SU-DHL-6 (cell line): ENCODE results near the gene MTERF2.

Experiments used
- H2AFZ ChIP-seq: fragments of 200-600 bp; sonication (generic); 2 replicates; pipeline ENCODE4 v1.6.1; 2014; ENCODE audit warnings: low read depth, mild to moderate bottlenecking, moderate library complexity, mixed read lengths, antibody characterized with exemption, low read length; ENCODE audit not compliant: severe bottlenecking
- H3F3A ChIP-seq: fragments of 200-600 bp; shearing (Covaris generic); 2 replicates; pipeline ENCODE4 v1.6.0; 2016; ENCODE audit warnings: antibody characterized with exemption, mild to moderate bottlenecking; ENCODE audit not compliant: insufficient read depth
- H3K27ac ChIP-seq: fragments of 200-600 bp; sonication (generic); 2 replicates; pipeline ENCODE4 v1.5.1; 2016; ENCODE audit warnings: low read depth, mild to moderate bottlenecking, low read length, moderate library complexity, mixed read lengths
- H3K27me3 ChIP-seq: fragments of 200-600 bp; sonication (generic), shearing (Covaris generic); 2 replicates; pipeline ENCODE4 v1.6.0; 2014; ENCODE audit warnings: mild to moderate bottlenecking, low read length
- H3K36me3 ChIP-seq: fragments of 200-600 bp; sonication (generic); 2 replicates; pipeline ENCODE4 v1.6.1; 2014; ENCODE audit warnings: mild to moderate bottlenecking, low read length, mixed read lengths
- H3K4me2 ChIP-seq: fragments of 300-600, 200-600 bp; shearing (Covaris generic), sonication (generic); 2 replicates; pipeline ENCODE4 v1.6.0; 2014; ENCODE audit warnings: low read length, low read depth, mild to moderate bottlenecking; ENCODE audit not compliant: poor library complexity, severe bottlenecking
- H3K4me3 ChIP-seq: fragments of 200-600 bp; sonication (generic); 2 replicates; pipeline ENCODE4 v1.5.1; 2014; ENCODE audit warnings: antibody characterized with exemption, low read length, mild to moderate bottlenecking, mixed read lengths; ENCODE audit not compliant: insufficient read depth, poor library complexity, severe bottlenecking
- H3K79me2 ChIP-seq: fragments of 200-600 bp; sonication (generic); 2 replicates; pipeline ENCODE4 v1.6.1; 2014; ENCODE audit warnings: mild to moderate bottlenecking, low read length, moderate library complexity; ENCODE audit not compliant: insufficient read depth
- H3K9ac ChIP-seq: fragments of 200-600 bp; sonication (generic); 2 replicates; pipeline ENCODE4 v1.7.0; 2014; ENCODE audit warnings: mild to moderate bottlenecking, low read length
- H3K9me2 ChIP-seq: fragments of 200-600 bp; sonication (generic); replicated peaks from 2 replicates; pipeline ENCODE4 v1.6.1; 2014; ENCODE audit warnings: low read length; ENCODE audit not compliant: insufficient read depth
- H3K9me3 ChIP-seq: fragments of 200-600 bp; sonication (generic); 2 replicates; pipeline ENCODE4 v1.6.1; 2014; ENCODE audit warnings: low read length, mixed read lengths; ENCODE audit not compliant: insufficient read depth
- H4K20me1 ChIP-seq: fragments of 200-600 bp; sonication (generic); 2 replicates; pipeline ENCODE4 v1.6.1; 2014; ENCODE audit warnings: low read depth, mild to moderate bottlenecking, antibody characterized with exemption, low read length, moderate library complexity, mixed read lengths
- CTCF ChIP-seq: fragments of 200-600 bp; sonication (generic); IDR thresholded peaks from one replicate; pipeline ENCODE4 v1.5.1; 2017; ENCODE audit warnings: antibody characterized with exemption, mild to moderate bottlenecking, low read length, moderate library complexity; ENCODE audit not compliant: insufficient read depth, poor library complexity, severe bottlenecking
- EZH2phosphoT487 ChIP-seq: fragments of 200-600 bp; sonication (generic), shearing (Covaris generic); conservative IDR thresholded peaks from 2 replicates; pipeline ENCODE4 v1.6.1; 2018; ENCODE audit warnings: mild to moderate bottlenecking, antibody characterized with exemption, low read length, moderate library complexity, mixed read lengths

MTERF2 gene

GRCh38 chr12:106971065-106971464 lies 15.9 kb downstream of the MTERF2 start:
- peaks cover 35% of the 10 kb centered on the region; the same call in 1 of the 2 replicates for H3K36me3 ChIP-seq

GRCh38 chr12:106964526-106964925 lies 22.4 kb downstream of the MTERF2 start:
- Histone ChIP-seq H4K20me1 (no peaks in the 10 kb centered on the region), H3F3A (no peaks in the 10 kb centered on the region), H3K4me3 (no peak overlapping the region), H3K4me2 (no peak overlapping the region), H2AFZ (no peak overlapping the region), H3K27ac (no peak overlapping the region), H3K9ac (no peak overlapping the region), H3K9me3 (no peaks in the 10 kb centered on the region), H3K9me2 (no peaks in the 10 kb centered on the region), H3K27me3 (no peaks in the 10 kb centered on the region), H3K36me3 (peaks cover 16% of the 10 kb centered on the region; the same call in 1 of the 2 replicates), H3K79me2 (peaks cover 26% of the 10 kb centered on the region)
- TF ChIP-seq CTCF: no peak
- no peak for TF ChIP-seq EZH2phosphoT487

More at GRCh38 chr12:106971065-106971464, 15.9 kb downstream of the MTERF2 start:
- no peak overlapping the region for H3K4me2 ChIP-seq
- H3K9me3 ChIP-seq: no peaks in the 10 kb centered on the region
- no peaks in the 10 kb centered on the region for H4K20me1 ChIP-seq
- H3K9ac ChIP-seq: no peak overlapping the region
- H3K27me3 ChIP-seq: no peaks in the 10 kb centered on the region
- H2AFZ ChIP-seq: no peak overlapping the region
- TF ChIP-seq EZH2phosphoT487: no peak
- TF ChIP-seq CTCF: no peak
- H3K27ac ChIP-seq: no peak overlapping the region
- no peaks in the 10 kb centered on the region for H3F3A ChIP-seq
- H3K9me2 ChIP-seq: no peaks in the 10 kb centered on the region
- H3K4me3 ChIP-seq: no peak overlapping the region
- H3K79me2 ChIP-seq: peaks cover under 1% of the 10 kb centered on the region

GRCh38 chr12:106962286-106962685 lies 24.7 kb downstream of the MTERF2 start:
- no peak overlapping the region for H3K27ac ChIP-seq
- no peak overlapping the region for H3K9ac ChIP-seq
- no peaks in the 10 kb centered on the region for H3K27me3 ChIP-seq
- H3F3A ChIP-seq: no peaks in the 10 kb centered on the region; the same call in 1 of the 2 replicates
- H3K9me3 ChIP-seq: no peaks in the 10 kb centered on the region
- no peak for TF ChIP-seq EZH2phosphoT487
- TF ChIP-seq CTCF: no peak
- no peak overlapping the region for H3K4me2 ChIP-seq
- H3K36me3 ChIP-seq: peaks cover 4% of the 10 kb centered on the region; the same call in 1 of the 2 replicates
- peaks cover 44% of the 10 kb centered on the region for H3K79me2 ChIP-seq
- H3K9me2 ChIP-seq: no peaks in the 10 kb centered on the region
- H3K4me3 ChIP-seq: no peak overlapping the region
- no peaks in the 10 kb centered on the region for H4K20me1 ChIP-seq
- no peak overlapping the region for H2AFZ ChIP-seq

GRCh38 chr12:106960443-106960842 lies 26.5 kb downstream of the MTERF2 start:
- no peaks in the 10 kb centered on the region; the same call in 1 of the 2 replicates for H3F3A ChIP-seq
- TF ChIP-seq CTCF (no peak), EZH2phosphoT487 (no peak)
- no peak overlapping the region for H3K4me3 ChIP-seq
- H3K27ac ChIP-seq: no peak overlapping the region
- no peaks in the 10 kb centered on the region for H4K20me1 ChIP-seq
- H3K4me2 ChIP-seq: no peak overlapping the region
- no peaks in the 10 kb centered on the region for H3K9me2 ChIP-seq
- no peaks in the 10 kb centered on the region for H3K36me3 ChIP-seq
- no peaks in the 10 kb centered on the region for H3K9me3 ChIP-seq
- no peak overlapping the region for H2AFZ ChIP-seq
- peaks cover 52% of the 10 kb centered on the region for H3K79me2 ChIP-seq
- no peaks in the 10 kb centered on the region for H3K27me3 ChIP-seq
- no peak overlapping the region for H3K9ac ChIP-seq
